GM21526 (cell line): ENCODE measurements around the gene RAB18.
"Not testable (repeated sequence)": the region's sequence is repeated elsewhere in the genome, so short reads cannot be mapped to it uniquely, and the experiment has no call there.

Experiments
- ATAC-seq: cut with Tn5 transposase; IDR thresholded peaks from one replicate; pipeline ENCODE4 v1.9.1; 2021; ENCODE audit warnings: moderate library complexity; ENCODE audit not compliant: unreplicated experiment, low FRiP score

RAB18 gene

GRCh38 chr10:27503498-27504006, 552 bp upstream of the RAB18 start:
- no peak for ATAC-seq

DNA sequence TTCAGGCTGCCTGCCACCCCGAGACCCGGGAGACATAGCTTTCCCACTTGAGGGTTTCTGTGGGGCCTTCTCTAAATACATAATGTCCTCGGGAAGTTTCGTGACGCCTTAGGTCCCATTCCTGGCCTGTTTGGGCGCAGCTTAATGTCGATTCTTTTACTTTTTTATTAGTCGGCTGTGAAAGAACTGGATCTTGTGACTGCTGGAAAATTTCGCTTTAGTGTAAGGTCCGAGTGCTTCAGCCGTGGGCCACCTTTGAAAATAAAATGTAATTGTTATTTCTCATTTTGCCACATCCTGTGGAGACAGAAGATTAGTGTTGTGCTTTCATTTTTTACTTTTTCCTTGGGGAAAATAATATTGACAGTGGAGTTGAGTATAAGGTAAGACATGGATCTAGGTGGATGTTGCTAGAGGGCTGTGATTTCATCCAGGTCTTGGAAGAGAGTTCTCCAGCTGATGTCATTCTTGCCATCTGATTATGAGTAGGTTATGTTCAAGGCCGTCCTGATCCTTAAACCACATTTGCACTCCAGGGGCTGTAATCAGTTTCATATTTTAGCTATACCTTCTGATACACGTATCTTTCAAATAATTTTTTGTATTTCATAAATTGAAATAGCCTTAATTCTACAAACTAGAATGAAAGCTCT, 830 bp downstream of the RAB18 start:
- no peak for ATAC-seq

- ATAC-seq, result not testable (repeated sequence)
Measured at GRCh38 chr10:27505537-27505936, 1.4 kb downstream of the RAB18 start.

DNA sequence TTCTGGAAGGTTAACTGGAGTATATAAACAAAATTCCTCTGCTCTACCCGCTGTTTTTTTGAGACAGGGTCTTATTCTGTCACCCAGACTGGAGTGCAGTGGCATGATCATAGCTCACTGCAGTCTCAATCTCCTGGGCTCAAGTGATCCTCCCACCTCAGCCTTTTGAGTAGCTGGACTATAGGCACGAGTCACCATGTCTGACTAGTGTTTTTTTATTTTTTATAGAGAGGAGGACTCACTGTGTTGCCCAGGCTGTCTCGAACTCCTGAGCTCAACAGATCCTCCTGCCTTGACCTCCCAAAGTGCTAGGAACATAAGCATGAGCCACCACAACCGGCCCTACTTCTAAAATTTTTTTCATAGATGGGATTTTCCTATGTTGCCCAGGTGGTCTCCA, 2.2 kb downstream of the RAB18 start:
- no peak for ATAC-seq

- no peak for ATAC-seq
Measured at GRCh38 chr10:27512548-27512947, 8.4 kb downstream of the RAB18 start.

DNA sequence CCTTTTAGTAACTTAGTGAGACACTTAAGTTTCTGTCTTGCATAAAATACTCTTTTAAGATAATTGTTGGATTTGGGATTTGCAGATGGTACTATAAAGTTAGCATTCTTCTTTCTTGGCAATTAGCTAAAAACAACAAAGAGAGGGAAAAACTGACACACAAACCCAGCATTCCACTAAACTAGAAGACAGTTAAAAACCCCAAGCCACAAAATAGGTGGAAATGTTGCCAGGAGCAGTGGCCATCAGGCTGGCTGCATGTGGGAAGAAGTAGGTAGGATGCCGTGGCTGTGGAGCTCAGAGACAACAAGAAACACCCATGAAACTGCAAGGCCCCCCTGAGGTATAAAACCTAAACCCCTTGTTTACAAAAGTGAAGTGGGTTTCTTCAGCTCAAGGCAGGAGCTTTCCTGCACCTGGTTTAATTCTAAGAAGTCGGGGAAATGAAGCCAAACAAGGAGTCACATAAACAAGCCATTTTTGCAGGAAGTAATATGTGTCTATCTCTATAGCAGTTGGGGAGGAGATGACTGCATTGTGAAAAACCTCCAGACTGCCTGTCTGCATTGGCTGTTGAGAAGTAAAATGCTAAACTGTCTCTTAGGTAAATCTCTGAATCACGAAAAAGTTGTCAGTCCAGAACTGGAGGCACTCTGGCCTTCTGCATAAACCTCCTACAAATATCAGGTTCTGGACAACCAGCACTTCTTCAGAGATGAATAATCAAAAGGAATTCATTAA, 9.5 kb downstream of the RAB18 start:
- no peak for ATAC-seq

GRCh38 chr10:27514243-27514642, 10.1 kb downstream of the RAB18 start:
- ATAC-seq, result no peak

GRCh38 chr10:27518261-27518660, 14.2 kb downstream of the RAB18 start:
- ATAC-seq, result no peak

- no peak for ATAC-seq
Measured at GRCh38 chr10:27525819-27526218, 21.7 kb downstream of the RAB18 start.

GRCh38 chr10:27526242-27526641, 22.1 kb downstream of the RAB18 start:
- no peak for ATAC-seq

GRCh38 chr10:27527666-27528295, 23.7 kb downstream of the RAB18 start:
- ATAC-seq, result no peak

- no peak for ATAC-seq
Measured at GRCh38 chr10:27529010-27529783, 25.1 kb downstream of the RAB18 start.

- no peak for ATAC-seq
Measured at GRCh38 chr10:27530477-27530876, 26.4 kb downstream of the RAB18 start.

- no peak for ATAC-seq
Measured at GRCh38 chr10:27531336-27531847, 27.3 kb downstream of the RAB18 start.

DNA sequence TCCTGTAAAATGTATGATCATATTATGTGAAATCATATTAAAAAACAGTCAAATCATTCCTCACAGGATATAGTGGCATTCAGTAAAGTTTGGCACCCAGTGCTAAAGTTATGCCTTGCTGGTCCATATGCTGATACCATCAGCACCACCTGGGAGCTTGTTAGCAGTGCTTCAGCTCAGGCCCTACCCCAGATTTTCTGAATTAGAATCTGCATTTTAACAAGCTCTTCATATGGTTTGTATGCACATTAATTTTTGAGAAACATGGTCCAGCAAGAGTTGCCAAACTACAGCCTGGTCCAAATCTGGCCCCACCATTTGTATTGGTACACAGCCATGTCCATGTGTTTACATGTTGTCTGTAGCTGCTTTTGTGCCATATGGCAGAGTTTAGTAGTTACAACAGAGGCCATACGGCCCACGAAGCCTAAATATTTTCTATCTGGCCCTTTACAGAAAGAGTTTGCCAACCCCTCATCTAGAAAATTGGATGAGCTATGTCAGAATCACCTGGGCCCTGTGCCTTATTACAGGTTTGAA, 30.1 kb downstream of the RAB18 start:
- no peak for ATAC-seq

DNA sequence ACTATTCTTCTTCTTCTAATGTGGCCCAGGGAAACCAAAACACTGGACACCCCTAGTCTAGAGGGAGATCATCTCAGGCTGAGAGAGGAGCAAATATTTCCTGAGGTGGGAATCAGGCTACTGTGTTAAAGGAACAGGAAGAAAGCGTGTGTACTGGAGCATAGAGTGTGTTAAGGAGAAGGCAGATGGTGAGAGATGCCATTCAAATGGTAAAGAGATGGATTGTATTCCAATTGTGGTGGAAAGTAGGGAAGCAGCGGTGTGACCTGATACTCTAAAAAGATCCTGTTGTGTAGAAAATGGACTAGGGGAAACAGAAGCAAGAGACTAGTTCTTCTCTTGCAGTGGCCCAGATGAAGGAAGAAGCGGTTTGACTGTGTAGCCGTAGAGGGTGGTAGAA, 31.2 kb downstream of the RAB18 start:
- ATAC-seq, result no peak

- no peak for ATAC-seq
Measured at GRCh38 chr10:27536437-27536836, 32.3 kb downstream of the RAB18 start.

- ATAC-seq, result no peak
Measured at GRCh38 chr10:27537166-27537565, 33.1 kb downstream of the RAB18 start.

DNA sequence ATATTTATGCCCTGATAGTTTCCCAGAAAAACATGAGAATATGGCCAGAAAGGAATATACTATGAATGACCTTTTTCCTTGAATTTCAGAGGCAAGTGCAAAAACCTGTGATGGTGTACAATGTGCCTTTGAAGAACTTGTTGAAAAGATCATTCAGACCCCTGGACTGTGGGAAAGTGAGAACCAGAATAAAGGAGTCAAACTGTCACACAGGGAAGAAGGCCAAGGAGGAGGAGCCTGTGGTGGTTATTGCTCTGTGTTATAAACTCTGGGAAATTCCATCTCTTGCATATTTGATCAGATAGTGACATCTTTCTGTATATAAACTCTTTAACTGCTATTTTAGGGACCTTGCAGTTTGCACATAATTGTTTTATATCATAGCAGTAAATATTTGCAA, 33.7 kb downstream of the RAB18 start:
- no peak for ATAC-seq

DNA sequence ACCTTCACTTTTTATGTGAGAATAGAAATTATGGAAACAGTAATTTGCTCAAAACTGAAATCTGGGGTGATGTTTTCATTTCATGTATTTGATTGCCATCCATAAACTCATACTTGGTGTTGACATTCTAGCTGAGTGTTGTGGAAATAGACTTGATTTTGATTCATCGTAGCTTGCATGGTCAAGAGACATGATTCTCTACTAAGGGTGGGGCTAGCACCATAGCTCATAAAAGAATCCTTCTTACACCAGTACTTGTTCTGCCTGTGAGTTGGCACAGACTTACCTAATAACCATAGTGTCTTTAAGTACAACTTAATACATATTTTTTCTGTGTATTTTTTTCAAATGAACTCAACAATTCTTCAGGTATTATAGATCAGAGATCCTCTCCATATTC, 36.6 kb downstream of the RAB18 start:
- ATAC-seq, result no peak
